Immature natural killer cell (primary cell): ENCODE measurements around the gene C14orf180. TPM values are rescaled to one million over a fixed set of nuclear protein-coding genes. Genes with fewer than 3 reads are reported as not detected.
"Not testable (repeated sequence)": the region's sequence is repeated elsewhere in the genome, so short reads cannot be mapped to it uniquely, and the experiment has no call there.

ENCODE experiments used
- DNase-seq, 3 donors: peaks; one replicate each; pipeline ENCODE4 v3.0.0; 2022; ENCODE audit warnings: mixed read lengths in 1 of 3
- H3K27ac Mint-ChIP-seq, 6 donors: one replicate each; pipeline ENCODE4 v1.8.0; 2020; ENCODE audit warnings: mixed read lengths in 6 of 6, mild to moderate bottlenecking in 5 of 6, inconsistent platforms in 4 of 6, moderate library complexity in 3 of 6
- H3K27me3 Mint-ChIP-seq, 3 donors: one replicate each; pipeline ENCODE4 v1.8.0; 2020 to 2021; ENCODE audit warnings: low read depth in 3 of 3, mild to moderate bottlenecking in 3 of 3, mixed read lengths in 3 of 3, moderate library complexity in 3 of 3, inconsistent platforms in 1 of 3
- H3K36me3 Mint-ChIP-seq, 3 donors: one replicate each; pipeline ENCODE4 v1.8.0; 2020; ENCODE audit warnings: mixed read lengths in 3 of 3, inconsistent platforms in 2 of 3, mild to moderate bottlenecking in 2 of 3
- H3K4me1 Mint-ChIP-seq, 2 donors: one replicate each; pipeline ENCODE4 v1.8.0; 2020; ENCODE audit warnings: inconsistent platforms in 2 of 2, mild to moderate bottlenecking in 2 of 2, mixed read lengths in 2 of 2, moderate library complexity in 1 of 2
- H3K4me3 Mint-ChIP-seq, 5 donors: one replicate each; pipeline ENCODE4 v1.8.0; 2020; ENCODE audit warnings: mild to moderate bottlenecking in 5 of 5, mixed read lengths in 5 of 5, inconsistent platforms in 3 of 5, moderate library complexity in 3 of 5
- H3K9me3 Mint-ChIP-seq, 6 donors: one replicate each; pipeline ENCODE4 v1.8.0; 2020; ENCODE audit warnings: mild to moderate bottlenecking in 6 of 6, mixed read lengths in 6 of 6, inconsistent platforms in 4 of 6, moderate library complexity in 3 of 6
- polyA plus RNA-seq, 3 donors: library from polyadenylated mRNA; unstranded; fragments of 300-500 nt; fragmentation: Illumina TruSeq; gene quantifications; one replicate each; pipeline ENCODE4 v1.2.3, GENCODE V29; 2021

C14orf180 gene
- polyA plus RNA-seq, 3 donors from 2014 or later, result not detected

- DNase-seq, result no peak
- Mint-ChIP-seq H3K27me3 (peaks cover under 1 to 6% (median 1%) of the 10 kb centered on the region in 3 donors), H3K27ac (no peak overlapping the region), H3K4me3 (no peak overlapping the region), H3K9me3 (no peaks in the 10 kb centered on the region), H3K36me3 (no peaks in the 10 kb centered on the region), H3K4me1 (no peaks in the 10 kb centered on the region)
These were observed 55.5 kb downstream of the C14orf180 start for GRCh38 chr14:104634886-104635570.

- H3K27me3 Mint-ChIP-seq, result peaks cover 0 to 5% (median 1%) of the 10 kb centered on the region in 3 donors
- H3K27ac Mint-ChIP-seq, result no peak overlapping the region
- no peaks in the 10 kb centered on the region for H3K4me1 Mint-ChIP-seq
- no peak overlapping the region for H3K4me3 Mint-ChIP-seq
- no peak for DNase-seq
- H3K36me3 Mint-ChIP-seq, result no peaks in the 10 kb centered on the region
- no peaks in the 10 kb centered on the region for H3K9me3 Mint-ChIP-seq
These were observed 56.2 kb downstream of the C14orf180 start for GRCh38 chr14:104635717-104636116.

GRCh38 chr14:104636131-104636530, 56.6 kb downstream of the C14orf180 start:
- Mint-ChIP-seq H3K27ac (no peak overlapping the region), H3K9me3 (no peaks in the 10 kb centered on the region), H3K27me3 (peaks cover 0 to 5% (median 0%) of the 10 kb centered on the region in 3 donors), H3K4me1 (no peaks in the 10 kb centered on the region), H3K36me3 (no peaks in the 10 kb centered on the region), H3K4me3 (no peak overlapping the region)
- DNase-seq, result no peak

GRCh38 chr14:104636846-104637545, 57.4 kb downstream of the C14orf180 start:
- H3K9me3 Mint-ChIP-seq, H3K27ac Mint-ChIP-seq, H3K27me3 Mint-ChIP-seq, H3K4me1 Mint-ChIP-seq, H3K4me3 Mint-ChIP-seq, DNase-seq, H3K36me3 Mint-ChIP-seq: not testable (repeated sequence)

GRCh38 chr14:104637546-104638003, 58.0 kb downstream of the C14orf180 start:
- H3K27ac Mint-ChIP-seq, result no peak overlapping the region
- no peaks in the 10 kb centered on the region for H3K36me3 Mint-ChIP-seq
- no peak overlapping the region for H3K4me3 Mint-ChIP-seq
- H3K27me3 Mint-ChIP-seq, result peaks cover 0 to 5% (median 0%) of the 10 kb centered on the region in 3 donors
- DNase-seq, result no peak
- no peaks in the 10 kb centered on the region for H3K9me3 Mint-ChIP-seq
- H3K4me1 Mint-ChIP-seq, result no peaks in the 10 kb centered on the region

- Mint-ChIP-seq H3K27me3 (peaks cover 0 to 5% (median 0%) of the 10 kb centered on the region in 3 donors), H3K4me1 (no peaks in the 10 kb centered on the region), H3K4me3 (no peak overlapping the region), H3K9me3 (no peaks in the 10 kb centered on the region), H3K27ac (no peak overlapping the region), H3K36me3 (no peaks in the 10 kb centered on the region)
- no peak for DNase-seq
These were observed 58.6 kb downstream of the C14orf180 start for GRCh38 chr14:104638190-104638589.

GRCh38 chr14:104638927-104639450, 59.4 kb downstream of the C14orf180 start:
- peaks cover 0 to 5% (median under 1%) of the 10 kb centered on the region in 3 donors for H3K27me3 Mint-ChIP-seq
- DNase-seq, result no peak
- no peaks in the 10 kb centered on the region for H3K4me1 Mint-ChIP-seq
- H3K36me3 Mint-ChIP-seq, result no peaks in the 10 kb centered on the region
- H3K9me3 Mint-ChIP-seq, result no peaks in the 10 kb centered on the region
- no peak overlapping the region for H3K27ac Mint-ChIP-seq
- no peak overlapping the region for H3K4me3 Mint-ChIP-seq

- Mint-ChIP-seq H3K4me3 (no peak overlapping the region), H3K27ac (no peak overlapping the region), H3K4me1 (no peaks in the 10 kb centered on the region), H3K27me3 (peaks cover 0 to 5% (median 2%) of the 10 kb centered on the region in 3 donors), H3K36me3 (no peaks in the 10 kb centered on the region), H3K9me3 (no peaks in the 10 kb centered on the region)
- DNase-seq, result no peak
These were observed 59.9 kb downstream of the C14orf180 start for GRCh38 chr14:104639471-104639870.

Other genes starting within 250 kb of the C14orf180 start
- gene TMEM179, start 25.0 kb downstream of the C14orf180 start, polyA plus RNA-seq, result not detected
- gene INF2, start 109.9 kb downstream of the C14orf180 start, polyA plus RNA-seq, result 1 to 10 TPM in 2 of 3 donors, not detected in 1; 1.5 to 2.5 TPM
- gene ADSS1, start 144.5 kb downstream of the C14orf180 start, polyA plus RNA-seq, result 1 to 10 TPM in 2 of 3 donors, under 1 TPM in 1; 0.43 to 2.4 (median 1.2) TPM
- gene SIVA1, start 173.4 kb downstream of the C14orf180 start, polyA plus RNA-seq, result 100 to 1,000 TPM; 155 to 321 (median 203) TPM
- gene AKT1, start 216.0 kb downstream of the C14orf180 start, polyA plus RNA-seq, result 10 to 100 TPM; 14.8 to 23.3 (median 21.3) TPM
- 1 to 10 TPM in 2 of 3 donors, under 1 TPM in 1; 0.25 to 2.4 (median 2.0) TPM for gene ZBTB42, start 221.3 kb downstream of the C14orf180 start, polyA plus RNA-seq